Middle frontal gyrus (tissue), 1 donor: ENCODE data around the gene CIT.

Source experiments
- DNase-seq: peaks from one replicate; pipeline ENCODE4 v3.0.0-alpha.2; 2015; ENCODE audit warnings: low spot score; ENCODE audit errors: extremely low spot score

The CIT gene

DNA sequence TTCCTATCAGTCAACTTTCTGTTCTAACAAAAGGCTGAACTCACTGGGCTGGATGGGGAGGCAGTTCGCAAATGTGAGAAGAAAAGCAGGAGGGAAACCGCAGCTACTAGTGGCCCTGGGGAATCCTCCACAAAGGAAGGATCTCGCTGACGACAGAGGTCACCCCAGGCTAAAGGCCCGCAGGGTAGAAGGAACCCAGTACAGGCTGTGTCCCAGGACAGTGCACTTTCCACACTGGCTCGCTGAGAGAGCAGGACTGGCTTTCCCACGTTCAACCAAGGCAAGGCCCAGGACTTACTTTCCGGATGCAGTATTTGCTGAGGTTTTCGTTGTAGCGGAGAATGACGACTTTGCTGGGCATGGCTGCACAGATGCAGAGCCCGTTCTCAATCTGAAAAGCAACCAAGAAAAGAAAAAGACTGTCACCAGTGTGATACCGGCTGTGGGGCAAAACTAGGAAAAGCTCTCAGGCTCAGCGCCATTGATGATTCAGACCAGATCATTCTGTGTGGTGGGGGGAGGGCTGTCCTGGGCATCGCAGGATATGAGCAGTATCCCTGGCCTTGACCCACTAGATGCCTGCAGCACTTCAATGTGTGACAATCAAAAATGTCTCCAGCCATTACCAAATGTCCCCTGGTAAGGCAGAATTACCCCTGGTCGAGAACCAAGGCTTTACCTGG, 172.9 kb downstream of the CIT start:
- DNase-seq = no peak

DNA sequence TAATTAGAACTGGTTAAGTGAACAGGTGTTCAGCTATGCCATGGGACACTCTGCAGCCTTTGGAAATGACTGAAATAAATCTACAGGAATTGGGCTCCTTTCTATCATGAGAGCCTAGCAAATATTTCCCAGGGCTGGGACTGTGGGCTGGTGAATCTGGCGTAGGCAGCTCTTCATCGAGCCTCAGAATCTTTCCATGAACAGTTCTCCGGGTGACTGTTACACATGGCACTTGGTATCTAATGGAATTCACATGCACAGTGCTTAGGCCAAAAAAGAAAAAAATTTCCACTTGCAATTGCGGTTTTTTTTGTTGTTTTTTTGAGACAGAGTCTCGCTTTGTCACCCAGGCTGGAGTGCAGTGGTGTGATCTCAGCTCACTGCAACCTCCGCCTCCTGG, 177.0 kb downstream of the CIT start:
- no peak for DNase-seq

DNA sequence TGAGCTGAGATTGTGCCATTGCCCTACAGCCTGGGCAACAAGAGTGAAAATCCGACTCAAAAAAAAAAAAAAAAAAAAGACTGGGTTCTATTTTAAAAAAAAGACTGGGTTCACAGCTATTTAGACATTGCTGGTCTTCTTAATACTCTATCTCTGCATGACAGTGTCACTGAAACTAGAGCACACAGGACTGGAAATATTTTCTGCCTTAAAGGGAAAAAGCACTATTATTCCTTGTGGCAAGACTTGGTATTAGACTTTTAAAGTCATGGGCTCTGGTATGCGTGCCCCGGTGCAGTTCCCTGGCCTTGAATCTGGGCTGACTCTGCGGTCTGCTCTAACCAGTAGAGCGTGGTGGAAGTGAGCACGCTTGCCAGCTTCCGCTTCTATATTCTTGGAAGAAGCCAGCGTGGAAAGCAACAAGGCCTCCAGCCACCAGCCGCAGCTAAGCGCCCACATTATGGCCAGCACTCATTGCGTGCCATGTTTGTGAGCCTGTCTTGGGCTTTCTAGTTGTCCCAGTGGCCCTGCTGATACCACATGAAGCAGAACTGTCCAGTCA, 177.8 kb downstream of the CIT start:
- no peak for DNase-seq

- DNase-seq = no peak
Measured at GRCh38 chr12:119696943-119697342, 180.2 kb downstream of the CIT start.

GRCh38 chr12:119695034-119695433, 182.1 kb downstream of the CIT start:
- DNase-seq = no peak

DNA sequence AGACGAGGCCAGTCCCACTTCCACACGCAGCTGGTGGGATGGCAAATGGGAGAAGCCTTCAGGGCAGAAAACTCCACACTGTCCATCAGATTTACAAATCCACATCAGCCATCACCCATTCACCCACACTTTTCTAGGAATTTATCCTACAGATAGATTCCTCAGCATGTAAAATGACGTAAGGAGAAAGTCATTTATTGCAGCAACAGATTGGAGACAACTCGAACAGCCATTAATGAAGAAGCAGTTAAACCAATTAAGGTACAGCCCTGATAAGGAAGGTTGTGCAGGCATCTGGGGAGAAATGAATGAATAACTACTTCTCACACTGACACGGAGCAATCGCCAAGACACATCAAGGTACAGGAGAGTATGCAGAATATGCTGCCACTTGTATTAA, 183.0 kb downstream of the CIT start:
- no peak for DNase-seq

GRCh38 chr12:119693511-119693910, 183.6 kb downstream of the CIT start:
- DNase-seq = no peak

- DNase-seq = no peak
Measured at GRCh38 chr12:119692997-119693396, 184.1 kb downstream of the CIT start.

GRCh38 chr12:119692410-119692809, 184.7 kb downstream of the CIT start:
- DNase-seq = no peak

- DNase-seq = no peak
Measured at GRCh38 chr12:119691202-119691810, 185.8 kb downstream of the CIT start.

DNA sequence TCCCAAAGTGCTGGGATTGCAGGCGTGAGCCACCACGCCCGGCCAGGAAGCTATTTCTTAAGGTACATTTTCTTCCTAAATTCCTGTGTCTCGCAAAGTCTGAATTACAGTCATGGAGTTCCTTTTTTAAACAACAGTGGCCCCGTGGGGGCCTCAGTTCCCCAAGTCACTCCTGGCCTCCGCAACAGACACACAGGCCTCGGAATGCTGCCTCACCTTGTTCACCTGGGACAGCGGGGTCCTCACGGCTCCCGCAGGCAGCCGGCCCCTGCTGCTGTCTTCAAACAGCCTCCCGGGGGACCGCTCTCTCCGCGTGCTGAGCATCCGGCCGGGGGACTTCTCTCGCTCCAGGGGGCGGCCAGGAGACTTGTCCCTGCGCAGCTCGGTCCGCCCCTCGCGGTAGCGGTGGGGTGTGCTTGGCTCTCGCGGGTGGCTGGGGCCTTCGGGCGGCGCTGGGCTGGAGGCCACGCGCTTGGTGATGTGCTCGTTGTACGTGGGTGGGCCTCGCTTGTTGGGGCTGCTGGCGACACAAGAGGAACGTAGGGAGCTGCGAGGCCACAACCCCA, 187.1 kb downstream of the CIT start:
- no peak for DNase-seq

DNA sequence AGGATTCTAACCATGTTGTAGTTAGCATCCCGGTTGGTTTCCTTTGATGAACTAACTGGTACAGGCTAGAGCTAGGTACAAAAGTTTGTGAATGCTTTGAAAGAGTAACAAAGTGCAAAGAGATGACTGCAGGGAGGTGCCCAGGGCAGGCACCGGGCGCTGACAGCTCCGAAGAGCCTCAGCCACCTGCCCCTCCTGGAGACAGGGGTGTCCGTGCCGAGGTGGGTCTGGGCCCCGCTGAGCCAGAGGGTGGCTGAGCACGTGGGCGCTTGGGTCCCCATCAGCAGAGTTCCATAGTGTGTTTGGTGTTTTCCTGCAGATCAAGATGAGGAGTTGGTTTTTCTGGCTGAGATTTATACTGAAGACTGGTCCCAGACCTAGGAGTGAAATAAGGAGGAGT, 189.2 kb downstream of the CIT start:
- no peak for DNase-seq

- no peak for DNase-seq
Measured at GRCh38 chr12:119687406-119687805, 189.7 kb downstream of the CIT start.

GRCh38 chr12:119686776-119687175, 190.3 kb downstream of the CIT start:
- peak; percentile 40 for DNase-seq

DNA sequence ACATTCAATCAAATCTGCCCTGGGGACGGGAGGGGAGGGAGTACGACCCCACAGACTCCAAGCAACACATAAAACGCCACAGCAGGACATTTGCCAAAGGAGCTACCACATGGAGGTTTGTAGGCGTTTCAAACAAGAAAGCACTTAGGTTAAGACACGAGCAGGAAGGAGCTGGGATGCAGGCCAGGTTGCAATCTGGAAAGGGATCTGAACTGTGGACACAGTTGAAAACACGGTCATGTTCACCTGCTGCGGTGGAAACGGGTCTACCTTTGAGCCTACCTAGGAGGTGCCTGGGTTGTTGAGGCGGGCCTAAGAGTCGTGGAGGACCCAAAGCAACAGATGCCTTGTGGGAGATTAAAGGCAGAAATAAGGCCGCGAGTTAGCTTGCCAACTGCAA, 190.8 kb downstream of the CIT start:
- no peak for DNase-seq

- DNase-seq = no peak
Measured at GRCh38 chr12:119685375-119685774, 191.7 kb downstream of the CIT start.

DNA sequence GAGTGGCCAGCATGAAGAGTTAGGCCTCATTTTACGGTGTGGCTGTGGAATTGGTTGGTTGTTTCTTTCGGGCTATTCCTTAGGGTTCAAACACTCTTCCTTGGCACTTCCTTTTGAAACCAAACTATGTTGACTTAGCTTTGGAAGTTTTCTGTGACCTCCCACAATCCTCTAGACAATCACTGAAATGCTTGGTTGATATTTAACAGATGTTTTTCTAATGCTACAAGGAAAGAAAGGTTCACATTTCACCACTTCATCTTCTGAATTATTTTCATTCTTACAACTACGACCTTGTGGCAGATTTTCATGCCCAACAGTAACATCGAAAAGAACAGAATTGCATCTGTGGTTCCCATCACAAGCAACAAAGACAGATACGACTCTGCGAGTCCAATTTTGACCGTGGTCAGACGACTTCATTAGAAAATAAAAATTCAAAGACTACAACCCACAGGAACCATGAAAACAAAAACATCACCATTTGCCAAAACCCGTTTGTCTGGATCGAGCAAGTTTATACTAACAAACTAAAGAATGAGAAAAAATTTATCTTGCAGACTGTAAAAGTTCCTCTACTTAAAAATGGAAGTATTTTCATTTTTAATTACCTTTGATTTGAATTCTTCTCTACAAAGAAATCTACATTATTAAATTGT, 192.3 kb downstream of the CIT start:
- no peak for DNase-seq

DNA sequence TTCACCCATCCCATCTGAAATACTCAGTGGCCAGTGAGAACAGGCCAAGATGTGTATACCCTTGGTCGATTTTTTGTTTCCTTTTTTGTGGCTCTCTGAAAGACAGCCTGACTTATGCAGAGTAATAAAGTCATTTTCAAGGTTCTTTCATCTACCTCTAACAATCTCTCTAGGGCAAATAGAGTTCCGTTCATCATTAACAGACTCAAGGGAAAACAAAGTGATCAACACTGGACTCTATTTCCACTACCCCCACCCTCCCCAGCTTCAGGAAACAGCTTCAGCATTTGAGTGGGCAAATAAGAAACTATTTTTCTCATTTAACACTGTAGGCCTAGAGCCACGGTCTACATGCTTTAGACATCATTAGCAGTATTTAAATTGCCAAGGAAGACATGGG, 193.3 kb downstream of the CIT start:
- DNase-seq = no peak

DNA sequence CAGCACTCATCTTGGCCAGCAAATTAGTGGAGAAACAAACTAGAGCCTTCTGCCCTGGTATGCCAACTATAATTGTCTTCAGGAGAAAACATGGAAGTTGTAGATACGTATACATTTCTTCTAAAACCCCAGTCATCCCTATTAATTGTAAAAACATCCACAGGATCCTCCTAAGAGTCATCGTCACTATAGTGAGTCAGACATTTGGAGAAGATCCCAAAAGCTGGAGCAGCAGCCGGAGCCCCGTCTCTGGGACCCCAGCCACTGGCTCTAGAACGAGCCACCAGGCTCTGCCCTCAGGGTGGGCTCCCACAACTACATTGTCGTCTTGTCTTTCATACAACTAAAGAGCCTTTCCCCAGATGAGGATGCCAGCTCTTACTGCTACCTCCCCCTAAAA, 193.7 kb downstream of the CIT start:
- no peak for DNase-seq

GRCh38 chr12:119682639-119683252, 194.4 kb downstream of the CIT start:
- DNase-seq = no peak

GRCh38 chr12:119681728-119682638, 195.1 kb downstream of the CIT start:
- DNase-seq = no peak
